Measurements from ENCODE around the gene ISLR. TPM values are rescaled to one million over a fixed set of nuclear protein-coding genes. Genes with fewer than 3 reads are reported as not detected.
"Not testable (repeated sequence)": the region's sequence is repeated elsewhere in the genome, so short reads cannot be mapped to it uniquely, and the experiment has no call there.

Gene ISLR
- total RNA-seq, 2 donors from 2014 or later = 0.29 TPM; not detected in 1

DNA sequence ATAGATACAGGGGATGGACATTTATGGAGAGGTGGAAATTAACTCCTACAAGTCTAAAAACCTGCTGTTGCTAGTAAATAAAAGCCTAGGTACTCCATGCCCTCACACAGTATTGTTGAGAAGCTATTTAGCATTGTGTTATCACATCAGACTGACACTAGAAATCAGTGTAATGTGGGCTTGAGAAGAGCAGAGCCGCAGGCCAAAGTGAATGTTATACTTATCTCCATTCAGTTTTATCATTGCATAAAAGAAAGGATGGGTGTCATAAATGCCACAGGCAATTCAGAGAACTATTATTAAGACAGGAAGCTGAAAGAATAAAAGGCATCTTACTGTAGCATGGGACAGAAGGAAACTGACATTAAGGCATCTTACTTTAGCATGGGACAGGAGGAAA is 13.7 kb upstream of the ISLR start:
- Mint-ChIP-seq H3K27me3 (ENCODE audit: insufficient read depth) (peaks cover 2% of the 10 kb centered on the region), H3K4me3 (no peak overlapping the region)
- H3K9ac ChIP-seq (ENCODE audit: extremely low read depth, low read length, poor library complexity, severe bottlenecking) = no peak overlapping the region

DNA sequence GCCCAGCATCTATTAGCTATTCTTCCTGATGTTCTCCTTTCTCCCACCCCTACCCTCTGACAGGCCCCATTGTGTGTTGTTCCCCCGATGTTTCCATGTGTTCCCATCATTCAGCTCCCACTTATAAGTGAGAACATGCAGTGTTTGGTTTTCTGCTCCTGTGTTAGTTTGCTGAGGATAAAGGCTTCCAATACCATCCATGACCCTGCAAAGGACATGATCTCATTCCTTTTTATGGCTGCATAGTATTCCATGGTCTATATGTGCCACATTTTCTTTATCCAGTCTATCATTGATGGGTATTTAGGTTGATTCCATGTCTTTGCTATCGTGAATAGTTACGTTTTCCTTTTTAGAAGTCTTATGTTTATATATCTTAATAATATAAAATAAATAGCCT is 13.1 kb upstream of the ISLR start:
- not testable (repeated sequence) for H3K9ac ChIP-seq (ENCODE audit: extremely low read depth, low read length, poor library complexity, severe bottlenecking); H3K4me1 ChIP-seq (ENCODE audit: control insufficient read depth, insufficient read depth, low read length); H3K27me3 Mint-ChIP-seq (ENCODE audit: insufficient read depth); H3K4me3 ChIP-seq (ENCODE audit: low read length); H3K27ac Mint-ChIP-seq; DNase-seq; H3K9me3 Mint-ChIP-seq; H3K36me3 ChIP-seq (ENCODE audit: control insufficient read depth, insufficient read depth, low read length); H3K9me3 ChIP-seq (ENCODE audit: control insufficient read depth, low read length); H3K4me1 Mint-ChIP-seq; H3K36me3 Mint-ChIP-seq (ENCODE audit: low read depth); H3K27me3 ChIP-seq (ENCODE audit: control insufficient read depth, insufficient read depth, low read length, poor library complexity, severe bottlenecking); H3K27ac ChIP-seq (ENCODE audit: low read depth, low read length); H3K4me3 Mint-ChIP-seq
- 92 to 100% methylated on average over 1 of the region's 3 CpGs for WGBS, 2 experiments (ENCODE audit: insufficient coverage in 1 of 2, insufficient read length in 1 of 2)

More for the DNA sequence above, 13.7 kb upstream of the ISLR start:
- DNase-seq = no peak
- Mint-ChIP-seq H3K4me1 (peaks cover 8% of the 10 kb centered on the region), H3K36me3 (ENCODE audit: low read depth) (no peaks in the 10 kb centered on the region), H3K9me3 (no peaks in the 10 kb centered on the region), H3K27ac (no peak overlapping the region)
- Histone ChIP-seq H3K4me3 (ENCODE audit: low read length) (no peak overlapping the region), H3K27ac (ENCODE audit: low read depth, low read length) (no peak overlapping the region), H3K9me3 (ENCODE audit: control insufficient read depth, low read length) (no peaks in the 10 kb centered on the region), H3K4me1 (ENCODE audit: control insufficient read depth, insufficient read depth, low read length) (no peaks in the 10 kb centered on the region), H3K27me3 (ENCODE audit: control insufficient read depth, insufficient read depth, low read length, poor library complexity, severe bottlenecking) (no peaks in the 10 kb centered on the region), H3K36me3 (ENCODE audit: control insufficient read depth, insufficient read depth, low read length) (no peaks in the 10 kb centered on the region)
- TF ChIP-seq, protein P1, sequence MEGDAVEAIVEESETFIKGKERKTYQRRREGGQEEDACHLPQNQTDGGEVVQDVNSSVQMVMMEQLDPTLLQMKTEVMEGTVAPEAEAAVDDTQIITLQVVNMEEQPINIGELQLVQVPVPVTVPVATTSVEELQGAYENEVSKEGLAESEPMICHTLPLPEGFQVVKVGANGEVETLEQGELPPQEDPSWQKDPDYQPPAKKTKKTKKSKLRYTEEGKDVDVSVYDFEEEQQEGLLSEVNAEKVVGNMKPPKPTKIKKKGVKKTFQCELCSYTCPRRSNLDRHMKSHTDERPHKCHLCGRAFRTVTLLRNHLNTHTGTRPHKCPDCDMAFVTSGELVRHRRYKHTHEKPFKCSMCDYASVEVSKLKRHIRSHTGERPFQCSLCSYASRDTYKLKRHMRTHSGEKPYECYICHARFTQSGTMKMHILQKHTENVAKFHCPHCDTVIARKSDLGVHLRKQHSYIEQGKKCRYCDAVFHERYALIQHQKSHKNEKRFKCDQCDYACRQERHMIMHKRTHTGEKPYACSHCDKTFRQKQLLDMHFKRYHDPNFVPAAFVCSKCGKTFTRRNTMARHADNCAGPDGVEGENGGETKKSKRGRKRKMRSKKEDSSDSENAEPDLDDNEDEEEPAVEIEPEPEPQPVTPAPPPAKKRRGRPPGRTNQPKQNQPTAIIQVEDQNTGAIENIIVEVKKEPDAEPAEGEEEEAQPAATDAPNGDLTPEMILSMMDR (conservative IDR thresholded peaks at IDR 0.05) = no peak
- WGBS, 2 experiments (ENCODE audit: insufficient coverage in 1 of 2, insufficient read length in 1 of 2) = 100% methylated on average over 1 of the region's 1 CpG

DNA sequence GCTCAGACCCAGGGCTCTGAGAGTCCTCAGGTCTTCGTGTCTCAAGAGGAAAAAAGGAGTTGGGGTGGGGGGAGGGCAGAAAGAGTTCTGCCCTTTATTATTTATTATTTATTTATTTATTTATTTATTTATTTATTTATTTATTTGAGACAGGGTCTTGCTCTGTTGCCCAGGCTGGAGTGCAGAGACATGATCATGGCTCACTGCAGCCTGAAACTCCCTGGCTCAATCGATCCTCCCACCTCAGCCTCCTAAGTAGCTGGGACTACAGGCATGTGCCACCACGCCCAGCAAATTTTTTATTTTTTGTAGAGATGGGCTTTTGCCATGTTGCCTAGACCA is 11.3 kb upstream of the ISLR start:
- not testable (repeated sequence) for H3K27me3 ChIP-seq (ENCODE audit: control insufficient read depth, insufficient read depth, low read length, poor library complexity, severe bottlenecking); H3K9me3 ChIP-seq (ENCODE audit: control insufficient read depth, low read length); H3K9ac ChIP-seq (ENCODE audit: extremely low read depth, low read length, poor library complexity, severe bottlenecking); DNase-seq; H3K4me1 ChIP-seq (ENCODE audit: control insufficient read depth, insufficient read depth, low read length); H3K36me3 Mint-ChIP-seq (ENCODE audit: low read depth); H3K4me3 ChIP-seq (ENCODE audit: low read length); H3K9me3 Mint-ChIP-seq; H3K27ac ChIP-seq (ENCODE audit: low read depth, low read length); H3K36me3 ChIP-seq (ENCODE audit: control insufficient read depth, insufficient read depth, low read length); H3K27ac Mint-ChIP-seq; H3K4me3 Mint-ChIP-seq; H3K27me3 Mint-ChIP-seq (ENCODE audit: insufficient read depth); H3K4me1 Mint-ChIP-seq
- 94 to 100% methylated on average over 2 of the region's 3 CpGs for whole genome bisulfite sequencing, 2 experiments (ENCODE audit: insufficient coverage in 1 of 2, insufficient read length in 1 of 2)

DNA sequence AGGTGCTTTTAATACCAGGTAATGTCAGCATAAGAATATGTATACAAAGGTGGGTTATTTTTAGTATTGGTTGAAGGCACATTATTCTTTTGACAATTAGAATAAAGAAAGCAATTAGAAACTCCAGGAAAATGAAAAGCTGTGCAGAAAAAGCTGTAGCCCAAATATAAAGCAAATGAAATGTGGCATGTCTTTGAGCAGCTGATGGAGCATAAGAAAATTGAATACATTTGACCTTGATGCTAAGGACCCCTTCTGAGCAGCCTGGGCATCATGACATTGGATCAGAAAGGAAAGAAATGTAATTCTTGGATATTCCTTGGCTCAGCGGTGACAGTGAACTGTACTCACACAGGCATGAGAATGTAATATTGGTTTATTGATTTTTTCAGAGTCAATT is 8.0 kb upstream of the ISLR start:
- Mint-ChIP-seq H3K4me3 (no peak overlapping the region), H3K4me1 (no peaks in the 10 kb centered on the region), H3K36me3 (ENCODE audit: low read depth) (no peaks in the 10 kb centered on the region), H3K9me3 (no peaks in the 10 kb centered on the region), H3K27me3 (ENCODE audit: insufficient read depth) (peaks cover 4% of the 10 kb centered on the region), H3K27ac (no peak overlapping the region)
- Histone ChIP-seq H3K4me1 (ENCODE audit: control insufficient read depth, insufficient read depth, low read length) (no peaks in the 10 kb centered on the region), H3K9me3 (ENCODE audit: control insufficient read depth, low read length) (no peaks in the 10 kb centered on the region), H3K27me3 (ENCODE audit: control insufficient read depth, insufficient read depth, low read length, poor library complexity, severe bottlenecking) (no peaks in the 10 kb centered on the region), H3K27ac (ENCODE audit: low read depth, low read length) (no peak overlapping the region), H3K9ac (ENCODE audit: extremely low read depth, low read length, poor library complexity, severe bottlenecking) (no peak overlapping the region), H3K4me3 (ENCODE audit: low read length) (no peak overlapping the region), H3K36me3 (ENCODE audit: control insufficient read depth, insufficient read depth, low read length) (no peaks in the 10 kb centered on the region)
- DNase-seq = no peak
- WGBS, 2 experiments (ENCODE audit: insufficient coverage in 1 of 2, insufficient read length in 1 of 2) = 100% methylated on average over 1 of the region's 1 CpG; no CpG with 5 or more reads in 1 of the 2 experiments
- TF ChIP-seq, protein P1 (conservative IDR thresholded peaks at IDR 0.05) = no peak

Data from endodermal cell (in vitro differentiated cells).